Breast epithelium (tissue), 3 donors: ENCODE measurements around the gene SLC25A45.

ENCODE experiments used
- CTCF ChIP-seq, 3 donors: fragments of 450-650 bp; IDR thresholded peaks; one replicate each; pipeline ENCODE4 v1.5.1; 2016 to 2017; ENCODE audit warnings: antibody characterized with exemption in 3 of 3, mild to moderate bottlenecking in 3 of 3, moderate library complexity in 3 of 3
- POLR2A ChIP-seq: fragments of 450-650 bp; IDR thresholded peaks from one replicate; pipeline ENCODE4 v1.6.1; 2016; ENCODE audit warnings: antibody characterized with exemption, mild to moderate bottlenecking, moderate library complexity
- POLR2AphosphoS5 ChIP-seq, 3 donors: sonication (generic); formaldehyde crosslinking; IDR thresholded peaks; one replicate each; pipeline ENCODE4 v1.6.1; 2017; ENCODE audit warnings: antibody characterized with exemption in 3 of 3

- TF ChIP-seq POLR2AphosphoS5 (IDR thresholded peaks at IDR 0.05) (peak in 1 of 3 donors; percentile 58), CTCF (IDR thresholded peaks at IDR 0.05) (no peak), POLR2A (peak; percentile 45)
Observed at GRCh38 chr11:65428578-65429067, 46.2 kb upstream of the SLC25A45 start.
